IMR-90 (cell line): Measurements from ENCODE around the gene ATP2C2. TPM values are rescaled to one million over a fixed set of nuclear protein-coding genes. Genes with fewer than 3 reads are reported as not detected.

ENCODE experiments used
- ATAC-seq: fragments of 200-7000 bp; cut with Tn5 transposase; 2 replicates; pipeline ENCODE4 v1.9.1; 2020; ENCODE audit warnings: low read depth, mild to moderate bottlenecking, moderate library complexity
- BruUV-seq: library from RNA; stranded (reverse); fragments of 400-500 nt; replicated peaks from 2 replicates; lab custom pipeline; 2021; lab: Mats Ljungman, UMichigan
- CTCF ChIA-PET: fragments of 300-600 bp; formaldehyde crosslinking; extraction: SDS; loops from one replicate; lab custom pipeline; 2021; ENCODE audit warnings: antibody characterized with exemption; lab: Yijun Ruan, JAX
- POLR2A ChIA-PET: fragments of 300-600 bp; sonication (Branson Sonifier 250); formaldehyde crosslinking; loops from one replicate; lab custom pipeline; 2022; ENCODE audit warnings: antibody characterized with exemption; ENCODE audit not compliant: unreplicated experiment; lab: Charles Lee
- DNase-seq: peaks from one replicate; pipeline ENCODE4 v3.0.0; 2013
- H2AFZ ChIP-seq: replicated peaks from 2 replicates; pipeline ENCODE3; 2013; ENCODE audit warnings: low read length, mild to moderate bottlenecking; ENCODE audit not compliant: poor library complexity
- H2AK5ac ChIP-seq: 2 replicates; pipeline ENCODE4 v1.6.1; 2013; ENCODE audit warnings: low read depth, low read length, inconsistent platforms
- H2AK9ac ChIP-seq: replicated peaks from 2 replicates; pipeline ENCODE3; 2013; ENCODE audit warnings: mild to moderate bottlenecking, low read depth, low read length, moderate library complexity; ENCODE audit not compliant: poor library complexity
- H2BK120ac ChIP-seq: 2 replicates; pipeline ENCODE4 v1.6.1; 2013; ENCODE audit warnings: low read depth, low read length, inconsistent platforms
- H2BK15ac ChIP-seq: 3 replicates; pipeline ENCODE4 v1.6.1; 2013; ENCODE audit warnings: low read depth, low read length, inconsistent platforms
- H2BK20ac ChIP-seq: 2 replicates; pipeline ENCODE4 v1.6.1; 2013; ENCODE audit warnings: low read depth, mild to moderate bottlenecking, inconsistent platforms, low read length, moderate library complexity
- H2BK5ac ChIP-seq: 2 replicates; pipeline ENCODE4 v1.6.1; 2013; ENCODE audit warnings: mild to moderate bottlenecking, low read depth, low read length, inconsistent platforms; ENCODE audit not compliant: poor library complexity, severe bottlenecking
- H3K14ac ChIP-seq: replicated peaks from 2 replicates; pipeline ENCODE4 v1.6.1; 2013; ENCODE audit warnings: low read depth, low read length, inconsistent platforms
- H3K18ac ChIP-seq: 2 replicates; pipeline ENCODE4 v1.6.1; 2013; ENCODE audit warnings: low read depth, low read length, control low read depth
- H3K23ac ChIP-seq: 2 replicates; pipeline ENCODE4 v1.6.1; 2013; ENCODE audit warnings: low read depth, low read length, inconsistent platforms
- H3K27ac ChIP-seq: 2 replicates; pipeline ENCODE4 v1.5.1; 2013; ENCODE audit warnings: mild to moderate bottlenecking, control low read depth, low read length; ENCODE audit not compliant: insufficient read depth
- H3K27me3 ChIP-seq: 2 replicates; pipeline ENCODE4 v1.6.1; 2013; ENCODE audit warnings: low read length; ENCODE audit not compliant: control insufficient read depth, insufficient read depth
- H3K36me3 ChIP-seq: 2 replicates; pipeline ENCODE4 v1.6.1; 2013; ENCODE audit warnings: low read length, mixed read lengths; ENCODE audit not compliant: control insufficient read depth, insufficient read depth
- H3K4ac ChIP-seq: 2 replicates; pipeline ENCODE4 v1.6.1; 2013; ENCODE audit warnings: low read depth, low read length, inconsistent platforms
- H3K4me1 ChIP-seq: 2 replicates; pipeline ENCODE4 v1.6.1; 2013; ENCODE audit warnings: low read length, mixed read lengths; ENCODE audit not compliant: control insufficient read depth, insufficient read depth
- H3K4me2 ChIP-seq: 2 replicates; pipeline ENCODE4 v1.6.1; 2013; ENCODE audit warnings: low read depth, mild to moderate bottlenecking, control low read depth, low read length, moderate library complexity
- H3K4me3 ChIP-seq: 2 replicates; pipeline ENCODE4 v1.5.1; 2013; ENCODE audit warnings: low read depth, mild to moderate bottlenecking, control low read depth, low read length, moderate library complexity; ENCODE audit not compliant: insufficient read depth
- H3K56ac ChIP-seq: 2 replicates; pipeline ENCODE4 v1.6.1; 2013; ENCODE audit warnings: low read length, inconsistent platforms; ENCODE audit not compliant: insufficient read depth; ENCODE audit errors: extremely low read depth
- H3K79me1 ChIP-seq, 2 experiments: 2 replicates each; pipeline ENCODE4 v1.6.1; 2013; ENCODE audit warnings: low read length in 2 of 2, inconsistent platforms in 1 of 2, low read depth in 1 of 2
- H3K9ac ChIP-seq: 2 replicates; pipeline ENCODE4 v1.6.1; 2013; ENCODE audit warnings: low read depth, low read length, control low read depth
- H3K9me1 ChIP-seq: 2 replicates; pipeline ENCODE4 v1.6.1; 2013; ENCODE audit warnings: low read length, inconsistent platforms; ENCODE audit not compliant: insufficient read depth
- H3K9me3 ChIP-seq: 2 replicates; pipeline ENCODE4 v1.6.1; 2013; ENCODE audit warnings: low read length; ENCODE audit not compliant: control insufficient read depth, insufficient read depth
- H4K20me1 ChIP-seq: 2 replicates; pipeline ENCODE4 v1.6.1; 2013; ENCODE audit warnings: low read length, inconsistent platforms; ENCODE audit not compliant: insufficient read depth
- H4K5ac ChIP-seq: 2 replicates; pipeline ENCODE4 v1.6.1; 2013; ENCODE audit warnings: mild to moderate bottlenecking, low read depth, low read length, control low read depth
- H4K8ac ChIP-seq, 2 experiments: 2 replicates each; pipeline ENCODE4 v1.6.1; 2013; ENCODE audit warnings: low read depth in 2 of 2, low read length in 2 of 2, control low read depth in 1 of 2, inconsistent platforms in 1 of 2
- H4K91ac ChIP-seq: 2 replicates; pipeline ENCODE4 v1.6.1; 2013; ENCODE audit warnings: low read depth, low read length, inconsistent platforms; ENCODE audit not compliant: insufficient read depth
- CEBPB ChIP-seq: IDR thresholded peaks from 2 replicates; pipeline ENCODE4 v1.6.1; 2012; ENCODE audit warnings: low read depth, low read length, improper control_type of control experiment
- CHD1 ChIP-seq: IDR thresholded peaks from 2 replicates; pipeline ENCODE4 v1.6.1; 2012; ENCODE audit warnings: low read depth, low read length, improper control_type of control experiment
- FOS ChIP-seq: fragments of 150-350 bp; IDR thresholded peaks from 2 replicates; pipeline ENCODE4 v1.6.1; 2016; ENCODE audit warnings: low read depth, low read length
- MAFK ChIP-seq: IDR thresholded peaks from 2 replicates; pipeline ENCODE4 v1.6.1; 2012; ENCODE audit warnings: low read depth, low read length, improper control_type of control experiment
- MAZ ChIP-seq: IDR thresholded peaks from 2 replicates; pipeline ENCODE4 v1.6.1; 2012; ENCODE audit warnings: low read depth, mild to moderate bottlenecking, low read length, improper control_type of control experiment, moderate library complexity, borderline replicate concordance
- MXI1 ChIP-seq: IDR thresholded peaks from 2 replicates; pipeline ENCODE4 v1.6.1; 2012; ENCODE audit warnings: low read depth, mild to moderate bottlenecking, low read length, moderate library complexity, borderline replicate concordance
- RCOR1 ChIP-seq: IDR thresholded peaks from 2 replicates; pipeline ENCODE4 v1.6.1; 2012; ENCODE audit warnings: mild to moderate bottlenecking, low read length, improper control_type of control experiment; ENCODE audit not compliant: insufficient replicate concordance
- RFX5 ChIP-seq: IDR thresholded peaks from 2 replicates; pipeline ENCODE4 v1.8.0; 2012; ENCODE audit warnings: low read depth, mild to moderate bottlenecking, low read length, moderate library complexity
- SMC3 ChIP-seq: fragments of 150-350 bp; IDR thresholded peaks from 2 replicates; pipeline ENCODE4 v1.6.1; 2016; ENCODE audit warnings: low read depth, mild to moderate bottlenecking, antibody characterized with exemption, low read length, moderate library complexity
- USF2 ChIP-seq: fragments of 150-350 bp; IDR thresholded peaks from 2 replicates; pipeline ENCODE4 v1.6.1; 2017; ENCODE audit warnings: mild to moderate bottlenecking, antibody characterized with exemption, low read length, low read depth
- WGBS, 2 experiments: methylation state at CpG; one replicate each; pipeline versions ENCODE4 v1.1.5 to v1.1.7; 2013; ENCODE audit warnings: missing lambda C conversion rate in 2 of 2; ENCODE audit not compliant: insufficient read length in 1 of 2; ENCODE audit errors: extremely low coverage in 2 of 2; 5-methylcytosine and 5-hydroxymethylcytosine counted together
- dilution Hi-C: fragments of 300-500 bp; cut with HindIII; formaldehyde crosslinking; loops from one replicate; pipeline ENCODE4 v1.14.3; 2018; ENCODE audit warnings: low sequenced_read_pairs; ENCODE audit not compliant: unreplicated experiment
- in situ Hi-C: fragments of 300-500 bp; cut with MboI; formaldehyde crosslinking; loops from 3 replicates; pipeline ENCODE4 v1.14.3; 2019; ENCODE audit warnings: low sequenced_read_pairs, inconsistent platforms, mixed read lengths
- intact Hi-C: fragments of 100-400 bp; cut with micrococcal nuclease; formaldehyde crosslinking; loops from 2 replicates; pipeline ENCODE4 v1.10.0; 2022
- polyA plus RNA-seq, 3 experiments: library from polyadenylated mRNA; depleted of rRNA; stranded (reverse); fragments of >200 nt; gene quantifications; 2 replicates each; pipeline ENCODE4 v1.2.3, GENCODE V29; 2012; ENCODE audit warnings: low replicate concordance in 1 of 3
- total RNA-seq: library from RNA; depleted of rRNA; stranded (reverse); fragments of >200 nt; gene quantifications from 2 replicates; pipeline ENCODE4 v1.2.3, GENCODE V29; 2012

Gene ATP2C2
- total and polyA plus RNA-seq, 2 of the 4 experiments (the other 2 are of a cell fraction): not detected

- no peak overlapping the region for H3K4me2 ChIP-seq
- dilution Hi-C loops: no loop called here
- no peak overlapping the region for H3K9ac ChIP-seq
- no peaks in the 10 kb centered on the region for H3K9me1 ChIP-seq
- no peak overlapping the region for H3K18ac ChIP-seq
- no peak for TF ChIP-seq FOS
- TF ChIP-seq MAFK: no peak
- no peak for TF ChIP-seq MAZ
- no peak for TF ChIP-seq CEBPB
- TF ChIP-seq RFX5: no peak
- TF ChIP-seq SMC3: no peak
- no peak for TF ChIP-seq CHD1
- no peak for TF ChIP-seq MXI1
- TF ChIP-seq USF2: no peak
- TF ChIP-seq RCOR1: no peak
- CTCF ChIA-PET: no interaction called here
- no peak overlapping the region for H3K56ac ChIP-seq
- no peak overlapping the region for H2BK5ac ChIP-seq
- ATAC-seq (no peak), DNase-seq (no peak)
- H2AK5ac ChIP-seq: no peak overlapping the region
- H4K5ac ChIP-seq: no peak overlapping the region
- intact Hi-C loops: no loop called here
- H3K79me1 ChIP-seq: no peaks in the 10 kb centered on the region
- H2BK120ac ChIP-seq: no peak overlapping the region
- no peak overlapping the region for H3K14ac ChIP-seq
- in situ Hi-C loops: no loop called here
- no peak overlapping the region for H3K27ac ChIP-seq
- no peaks in the 10 kb centered on the region for H3K36me3 ChIP-seq
- H4K8ac ChIP-seq: no peak overlapping the region
- H2BK20ac ChIP-seq: no peak overlapping the region
- H4K91ac ChIP-seq: no peak overlapping the region
- no peak overlapping the region for H3K4ac ChIP-seq
- no peak overlapping the region for H2AFZ ChIP-seq
- WGBS, 2 experiments: 80% methylated on average over 1 of the region's 10 CpGs; no CpG with 5 or more reads in 1 of the 2 experiments
- H3K23ac ChIP-seq: no peak overlapping the region
- H3K4me3 ChIP-seq: no peak overlapping the region
- no peaks in the 10 kb centered on the region for H4K20me1 ChIP-seq
- no peaks in the 10 kb centered on the region; the same call in 1 of the 2 replicates for H3K9me3 ChIP-seq
- POLR2A ChIA-PET: no interaction called here
- H3K4me1 ChIP-seq: no peaks in the 10 kb centered on the region
- H2BK15ac ChIP-seq: no peak overlapping the region
- no TSS peak for BruUV-seq
- no peak overlapping the region for H2AK9ac ChIP-seq
- H3K27me3 ChIP-seq: peaks cover 25% of the 10 kb centered on the region
Observed at GRCh38 chr16:84436196-84436595, 67.9 kb downstream of the ATP2C2 start.
